ENCODE results near the gene TMPRSS3.

GRCh38 chr21:42349420-42350317 lies 46.2 kb downstream of the TMPRSS3 start:
- TF ChIP-seq CTCF (IDR thresholded peaks at IDR 0.05) (no peak), EZH2phosphoT487 (IDR thresholded peaks at IDR 0.05) (no peak)

All from neural progenitor cell (in vitro differentiated cells).